GM21447 (cell line): ENCODE measurements around the gene EEF2.

Experiments
- ATAC-seq: cut with Tn5 transposase; IDR thresholded peaks from one replicate; pipeline ENCODE4 v1.9.1; 2021; ENCODE audit not compliant: unreplicated experiment

Gene EEF2

DNA sequence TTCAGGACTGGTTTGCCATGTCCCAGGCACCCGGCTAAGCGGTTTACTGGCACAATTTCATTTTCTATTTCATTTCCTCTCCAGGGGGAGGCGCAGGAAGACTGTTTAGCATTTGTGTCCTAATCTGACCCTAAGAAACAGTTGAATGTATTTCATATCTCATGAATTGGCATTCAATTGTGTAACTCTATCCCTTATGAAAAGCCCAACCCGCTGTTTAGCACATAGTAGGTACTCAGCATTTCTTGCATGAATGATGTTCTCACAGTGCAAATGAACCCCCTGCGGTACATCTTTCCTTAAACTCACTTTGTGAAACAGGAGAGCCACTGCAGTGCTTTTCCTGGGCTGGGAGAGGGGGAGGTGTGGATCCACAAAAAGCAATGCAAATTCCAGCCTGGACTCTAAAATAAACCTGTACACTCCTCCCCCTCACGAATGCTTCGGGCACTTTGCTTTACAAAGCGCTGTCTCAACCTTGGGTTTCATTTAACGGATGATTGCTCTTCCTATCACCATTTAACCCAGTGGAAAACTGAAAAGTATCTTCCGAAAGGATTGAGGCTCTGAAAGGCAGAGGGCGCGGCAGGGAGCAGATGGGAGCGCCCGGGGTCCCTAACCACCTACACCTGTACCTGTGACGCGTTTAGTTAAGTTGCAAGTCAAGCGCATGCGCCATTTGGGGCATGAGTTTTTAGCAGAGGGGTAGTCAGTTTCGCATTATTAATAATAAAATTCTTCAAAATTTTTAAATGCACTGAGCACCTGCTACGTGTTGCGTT is 1.2 kb upstream of the EEF2 start:
- no peak for ATAC-seq

DNA sequence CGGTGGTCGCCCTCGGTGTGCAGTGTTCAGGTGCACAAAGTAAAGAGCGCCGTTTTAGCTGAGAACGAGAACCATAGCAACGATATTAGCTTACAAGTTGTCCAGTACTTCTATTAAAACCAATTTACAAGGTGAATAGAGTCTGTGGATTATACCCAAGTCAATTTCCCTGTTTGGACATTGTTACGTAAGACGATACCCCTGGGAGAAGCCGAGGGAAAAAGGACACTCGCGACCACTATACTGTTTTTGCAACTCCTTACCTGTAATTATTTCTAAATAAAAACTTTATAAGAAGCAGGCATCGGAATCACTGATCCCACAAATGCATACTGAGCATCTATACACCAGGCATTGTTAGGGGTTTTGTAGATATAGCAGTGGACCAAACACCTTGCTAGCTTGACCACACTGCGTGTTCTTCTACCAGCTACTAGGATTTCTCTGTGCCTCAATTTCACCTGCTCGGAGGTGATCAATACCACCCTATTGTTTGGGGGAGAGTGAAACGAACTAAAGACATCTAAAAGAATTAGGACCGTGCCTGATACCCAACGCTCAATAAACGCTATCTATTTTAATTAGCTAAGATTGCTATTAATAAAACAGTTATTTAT is 488 bp upstream of the EEF2 start:
- no peak for ATAC-seq

DNA sequence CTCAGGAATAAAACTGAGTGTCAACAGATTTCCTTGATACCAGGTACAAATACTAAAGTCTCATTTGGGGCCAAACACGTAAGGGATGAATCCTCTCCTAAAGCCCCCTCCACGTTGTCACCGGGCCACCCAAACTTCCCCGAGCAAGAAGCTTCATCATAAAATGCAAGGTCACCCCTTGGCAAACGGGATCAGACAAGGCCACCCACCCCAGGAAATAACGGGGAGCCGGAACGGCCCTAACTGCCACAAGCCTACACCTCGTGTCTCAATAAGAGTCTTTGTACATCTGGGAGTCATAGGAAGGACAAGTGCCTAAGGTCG is 717 bp downstream of the EEF2 start:
- ATAC-seq, result no peak

DNA sequence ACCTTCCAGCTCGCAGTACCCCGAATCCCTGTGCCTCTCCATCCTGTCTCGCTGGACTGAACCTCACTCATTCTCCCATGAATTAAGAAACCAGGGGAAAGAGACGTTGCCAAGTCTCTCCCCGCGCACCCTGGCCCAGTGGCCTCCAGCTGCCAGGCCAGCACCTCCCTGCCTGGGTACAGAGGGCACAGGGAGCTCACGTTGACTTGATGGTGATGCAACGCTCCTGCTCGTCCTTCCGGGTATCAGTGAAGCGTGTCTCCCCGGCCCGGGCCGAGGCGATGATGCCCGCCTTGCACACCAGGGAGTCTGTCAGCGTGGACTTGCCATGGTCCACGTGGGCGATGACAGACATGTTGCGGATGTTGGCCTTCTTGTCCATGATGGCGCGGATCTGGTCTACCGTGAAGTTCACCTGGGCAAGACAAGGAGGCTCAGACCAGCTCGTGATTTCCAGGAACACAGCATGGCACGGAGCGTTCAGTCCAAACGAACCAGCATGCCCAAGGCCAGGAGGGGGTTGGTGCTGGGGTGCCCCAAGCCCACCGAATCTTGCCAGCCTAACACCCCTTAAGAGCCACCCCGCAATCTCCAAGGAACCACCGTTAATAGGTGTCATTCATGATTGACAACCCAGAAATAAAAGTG is 1.2 kb downstream of the EEF2 start:
- no peak for ATAC-seq

DNA sequence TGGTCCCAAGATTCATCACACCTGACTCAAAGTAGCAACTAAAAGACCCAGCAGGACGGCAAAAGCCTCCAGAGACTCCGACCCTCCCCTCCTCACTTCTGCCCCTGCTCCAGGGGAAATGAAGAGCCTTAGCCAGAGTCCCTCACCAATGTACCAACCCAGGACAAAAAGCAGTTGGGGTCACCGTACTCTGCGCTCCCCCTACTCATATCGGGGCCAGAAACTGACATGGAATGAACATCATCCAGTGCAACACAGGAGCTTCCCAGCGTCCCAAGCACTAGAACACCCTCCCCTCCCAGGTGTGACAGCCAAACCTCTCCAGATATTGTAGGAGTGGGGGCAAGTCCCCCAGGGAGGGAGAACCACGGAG is 1.7 kb downstream of the EEF2 start:
- no peak for ATAC-seq

DNA sequence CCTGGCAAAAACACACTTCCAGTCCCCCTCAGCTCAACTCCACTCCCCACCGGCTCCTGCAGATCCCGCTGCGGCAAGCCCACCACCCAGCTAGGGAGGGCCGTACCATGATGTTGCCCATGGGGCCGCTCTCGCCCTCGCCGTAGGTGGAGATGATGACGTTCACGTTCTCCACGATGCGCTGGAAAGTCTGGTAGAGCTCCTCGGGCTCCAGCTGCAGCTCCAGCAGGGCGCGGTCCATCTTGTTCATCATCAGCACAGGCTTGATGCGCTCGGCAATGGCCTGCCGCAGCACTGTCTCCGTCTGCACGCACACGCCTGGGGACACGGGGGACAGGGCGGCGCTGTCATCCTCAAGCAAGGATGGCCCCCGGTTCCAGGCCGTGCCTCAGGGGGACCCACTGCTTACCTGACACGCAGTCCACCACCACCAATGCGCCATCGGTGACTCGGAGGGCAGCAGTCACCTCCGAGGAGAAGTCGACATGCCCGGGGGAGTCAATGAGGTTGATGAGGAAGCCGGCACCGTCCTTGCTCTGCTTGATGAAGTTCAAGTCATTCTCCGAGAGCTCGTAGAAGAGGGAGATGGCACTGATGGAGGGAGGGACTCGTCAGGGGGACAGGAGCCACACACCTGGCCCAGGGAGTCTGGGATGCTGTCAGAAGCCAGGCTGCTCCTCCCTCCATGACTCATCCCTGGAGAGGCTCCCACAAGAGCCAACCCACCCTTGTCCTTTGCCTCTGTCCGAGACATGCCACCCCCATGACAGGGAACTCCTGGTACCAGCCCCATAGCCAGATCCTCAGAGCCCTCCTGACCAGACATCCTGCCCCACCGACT is 2.3 kb downstream of the EEF2 start:
- ATAC-seq, result no peak

DNA sequence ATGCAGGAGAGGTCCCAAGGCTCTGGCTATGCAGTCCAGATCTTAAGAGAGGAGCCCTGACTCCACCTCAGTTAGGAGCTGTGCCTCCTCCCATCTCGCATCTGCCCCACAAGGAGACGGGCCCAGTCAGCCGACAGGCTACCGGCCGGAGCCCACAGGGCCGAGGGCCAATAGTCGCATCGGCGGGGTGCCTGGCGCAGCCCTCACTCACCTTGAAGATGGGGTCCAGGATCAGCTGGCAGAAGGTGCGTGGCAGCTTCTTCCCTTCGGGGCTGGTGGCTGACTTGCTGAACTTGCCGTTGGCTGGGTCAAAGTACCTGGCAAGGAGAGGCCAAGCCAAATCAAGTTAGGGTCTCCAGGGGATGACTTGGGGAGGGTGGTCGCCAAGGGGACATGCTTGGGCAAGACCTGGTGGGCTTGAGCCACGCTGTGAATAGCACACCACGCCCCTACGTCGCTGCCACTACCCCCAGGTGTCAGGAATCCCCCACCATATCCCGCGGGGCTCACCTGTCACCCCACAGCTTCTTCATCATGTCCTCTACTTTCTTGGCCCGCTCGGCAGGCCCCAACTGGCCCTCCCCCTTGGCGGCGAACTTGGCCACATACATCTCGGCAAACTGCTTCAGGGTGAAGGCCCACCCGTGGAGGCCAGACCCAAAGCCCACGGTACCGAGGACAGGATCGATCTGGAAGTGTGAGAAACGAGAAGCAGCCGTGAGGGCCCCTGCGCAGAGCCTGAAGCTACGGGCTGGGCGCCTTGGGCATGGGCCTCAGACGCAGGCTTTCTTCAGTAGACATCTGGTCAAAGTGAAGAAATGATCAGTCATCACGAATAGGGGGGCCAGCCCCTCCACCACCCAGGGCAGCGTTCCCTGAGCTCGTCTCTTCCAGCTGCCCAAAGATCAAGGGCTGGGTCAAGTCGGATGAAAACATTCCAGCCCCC is 3.3 kb downstream of the EEF2 start:
- no peak for ATAC-seq

DNA sequence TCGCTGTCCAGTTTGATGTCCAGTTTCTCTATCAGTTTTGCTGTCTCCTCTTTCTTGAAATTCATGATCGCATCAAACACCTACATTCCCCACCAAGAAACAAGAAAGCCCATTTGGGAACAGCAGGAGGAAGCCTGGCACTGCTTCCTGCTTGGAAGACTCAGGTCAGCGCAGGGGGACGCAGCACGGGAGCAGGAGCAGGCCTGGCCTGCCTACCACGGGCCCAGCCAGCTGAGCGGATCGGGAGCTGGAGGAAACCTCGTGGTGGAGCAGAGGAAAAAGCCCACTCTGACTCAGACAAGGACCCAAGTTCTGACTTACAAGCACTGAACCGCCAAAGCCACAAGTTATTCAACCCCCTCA is 3.9 kb downstream of the EEF2 start:
- ATAC-seq, result no peak

DNA sequence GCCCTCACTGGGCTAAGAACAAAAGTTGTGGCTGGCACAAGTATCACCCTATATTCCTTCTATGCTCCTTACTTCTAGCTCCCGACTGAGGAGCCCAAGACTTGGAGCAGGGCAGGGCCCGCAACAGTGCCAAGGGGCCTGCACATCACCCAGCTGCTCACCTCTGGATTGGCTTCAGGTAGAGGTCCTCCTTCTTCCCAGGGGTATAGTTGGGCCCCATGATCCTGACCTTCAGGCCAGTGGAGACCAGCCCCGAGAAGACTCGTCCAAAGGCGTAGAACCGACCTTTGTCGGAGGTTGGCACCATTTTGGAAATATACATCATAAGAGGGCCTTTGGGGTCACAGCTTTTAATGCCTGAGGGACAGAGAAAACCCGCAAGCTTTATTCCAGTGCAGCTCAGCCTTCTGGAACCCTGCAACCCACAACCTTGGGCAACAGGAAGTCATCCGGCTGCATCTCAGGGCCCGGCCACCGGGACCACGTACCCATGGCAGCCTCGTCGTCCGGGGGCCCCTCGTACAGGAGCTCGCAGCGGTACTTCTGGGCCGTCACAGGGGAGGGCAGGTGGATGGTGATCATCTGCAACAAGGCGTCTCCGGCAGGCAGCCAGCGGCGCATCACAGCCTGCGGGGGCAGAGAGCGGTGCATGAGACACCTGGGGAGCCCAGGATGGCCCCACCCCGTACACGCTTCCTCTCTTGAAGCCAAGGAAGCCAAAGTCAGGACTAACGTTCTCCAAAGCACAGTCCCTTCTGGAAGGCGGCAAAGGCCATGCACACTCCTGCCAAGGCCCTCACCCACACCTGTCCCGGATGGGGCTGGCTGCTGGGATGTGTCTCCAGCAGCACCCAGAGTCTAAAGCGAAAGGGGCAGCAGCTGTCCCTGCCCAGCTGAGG is 4.7 kb downstream of the EEF2 start:
- ATAC-seq, result no peak

DNA sequence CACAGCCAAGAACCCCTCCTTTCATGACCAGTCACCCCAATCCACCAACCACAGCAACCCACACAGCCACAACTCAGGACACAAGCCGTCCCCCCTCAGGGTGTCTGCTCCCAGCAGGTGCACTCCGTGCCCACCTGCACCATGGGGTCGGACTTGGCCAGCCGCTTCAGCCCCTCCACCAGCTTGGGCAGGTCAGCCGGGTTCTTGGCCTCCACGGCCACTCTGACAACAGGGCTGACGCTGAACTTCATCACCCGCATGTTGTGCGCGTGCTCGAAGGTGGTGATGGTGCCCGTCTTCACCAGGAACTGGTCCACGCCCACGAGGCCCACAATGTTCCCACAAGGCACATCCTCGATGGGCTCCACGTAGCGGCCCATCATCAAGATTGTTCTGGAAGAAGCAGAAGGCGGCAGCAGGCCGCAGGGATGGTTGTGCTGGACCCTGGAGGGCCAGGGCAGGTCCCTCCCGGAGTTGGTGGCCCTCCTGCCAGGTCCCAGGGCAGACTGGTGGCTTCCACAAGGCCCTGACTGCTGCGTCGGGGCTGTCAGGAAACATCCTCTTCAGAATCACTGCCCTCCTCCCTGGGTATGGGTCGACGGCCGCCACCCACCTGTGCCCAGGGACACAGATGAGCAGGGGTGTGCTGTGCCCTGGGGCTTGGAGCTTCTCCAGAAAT is 5.5 kb downstream of the EEF2 start:
- ATAC-seq, result no peak

DNA sequence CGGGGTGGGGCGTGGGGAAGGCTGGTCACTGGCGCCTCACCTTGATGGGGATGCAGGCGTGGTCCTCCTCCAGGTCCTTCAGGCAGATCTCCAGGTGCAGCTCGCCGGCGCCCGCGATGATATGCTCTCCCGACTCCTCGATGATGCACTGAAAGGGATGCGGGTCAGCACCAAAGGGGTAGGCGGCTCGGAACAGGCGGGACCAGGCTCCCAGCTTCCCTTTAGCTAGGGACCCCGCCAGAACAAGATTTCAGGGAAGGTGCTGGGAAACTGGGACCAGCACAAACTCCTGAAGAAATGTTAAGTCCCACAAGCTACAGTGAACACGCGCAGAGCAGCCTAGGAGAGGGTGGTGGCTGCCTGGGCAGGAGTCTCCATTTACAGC is 6.0 kb downstream of the EEF2 start:
- no peak for ATAC-seq

DNA sequence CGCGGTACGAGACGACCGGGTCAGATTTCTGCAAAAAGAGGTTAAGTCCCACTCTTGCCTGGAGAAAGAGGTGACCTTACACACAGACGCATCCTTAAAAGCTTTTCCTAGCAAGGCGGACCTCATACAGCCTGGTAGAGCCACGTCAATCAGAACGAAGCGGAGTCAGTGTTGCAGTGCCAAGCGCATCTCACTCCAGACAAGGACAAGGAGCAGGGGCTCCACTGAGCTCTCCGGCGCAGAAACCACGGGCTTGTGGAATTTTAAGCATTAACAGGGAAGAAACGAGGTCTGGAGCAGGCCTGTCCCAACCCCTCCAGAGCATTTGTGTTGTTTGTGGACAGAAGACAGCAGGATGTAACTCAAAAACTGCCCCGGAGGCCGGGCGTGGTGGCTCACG is 7.1 kb downstream of the EEF2 start:
- no peak for ATAC-seq

DNA sequence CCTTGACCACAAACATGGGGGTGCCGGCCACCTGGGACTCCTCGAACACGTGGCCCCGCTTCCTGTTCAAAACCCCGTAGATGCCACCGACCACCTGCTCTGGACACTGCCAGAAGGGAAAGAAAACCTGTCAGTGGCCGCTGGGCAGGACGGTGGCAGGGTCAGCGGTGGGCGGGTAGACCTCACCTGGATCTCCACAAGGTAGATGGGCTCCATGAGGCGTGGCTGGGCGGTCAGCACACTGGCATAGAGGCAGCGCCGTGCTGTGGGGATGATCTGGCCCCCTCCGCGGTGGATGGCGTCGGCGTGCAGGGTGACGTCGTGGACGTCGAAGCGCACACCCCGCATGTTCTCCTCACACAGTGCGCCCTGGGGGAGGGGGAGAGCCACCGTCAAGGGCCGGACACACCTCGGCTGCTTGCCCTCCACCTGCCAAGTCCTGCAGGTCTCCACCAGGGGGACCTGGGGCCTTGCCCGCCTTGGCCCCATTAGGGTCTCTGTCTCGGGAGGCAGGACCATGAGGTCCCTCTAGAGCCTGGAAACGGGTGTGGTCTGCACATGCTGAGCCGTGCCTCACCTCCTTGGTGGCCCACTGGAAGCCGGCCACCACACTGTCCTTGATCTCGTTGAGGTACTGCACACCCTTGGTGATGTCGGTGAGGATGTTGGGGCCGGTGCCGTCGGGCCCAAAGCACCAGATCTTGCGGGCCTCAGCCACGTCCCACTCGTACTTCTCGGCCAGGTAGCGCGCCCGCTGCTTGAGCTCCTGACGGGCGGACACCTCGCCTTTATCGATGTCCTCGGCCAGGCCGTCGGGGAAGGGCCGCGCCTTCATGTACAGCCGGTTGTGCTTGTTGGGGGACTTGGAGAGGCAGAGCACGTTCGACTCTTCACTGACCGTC is 7.8 kb downstream of the EEF2 start:
- ATAC-seq, result no peak

DNA sequence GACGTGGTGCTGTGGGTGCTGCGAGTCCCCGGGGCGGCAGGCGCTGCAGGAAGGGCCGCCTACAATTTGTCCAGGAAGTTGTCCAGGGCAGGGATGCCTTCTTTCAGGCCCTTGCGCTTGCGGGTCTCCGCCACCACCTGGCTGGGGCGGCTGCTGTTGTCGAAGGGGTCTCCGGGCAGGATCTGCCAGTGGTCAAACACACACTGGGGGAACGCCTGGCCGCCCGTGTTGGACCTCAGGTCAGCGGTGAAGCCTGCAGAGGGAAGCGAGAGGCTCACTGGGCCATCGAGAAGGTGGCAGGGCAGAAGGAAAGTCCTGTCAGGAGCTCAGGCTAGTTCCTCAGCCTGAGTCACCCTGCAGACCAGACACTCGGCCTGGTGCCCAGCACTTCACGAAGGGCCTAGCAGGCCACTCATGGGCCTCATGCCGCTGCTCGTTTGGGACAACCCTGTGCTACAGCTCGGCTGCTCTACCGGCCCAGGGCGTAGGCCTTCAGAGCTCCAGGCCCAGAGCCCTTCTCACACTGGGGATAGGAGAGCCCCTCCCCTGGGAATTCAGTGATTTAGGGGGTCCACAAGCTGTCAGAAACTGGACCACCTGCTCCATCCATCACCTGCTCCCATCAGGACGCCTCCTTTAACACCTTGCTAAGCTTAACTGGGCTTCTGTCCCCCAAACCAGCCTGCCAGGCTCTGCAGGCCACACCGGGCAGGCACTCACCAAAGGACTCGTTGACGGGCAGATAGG is 8.6 kb downstream of the EEF2 start:
- ATAC-seq, result no peak

DNA sequence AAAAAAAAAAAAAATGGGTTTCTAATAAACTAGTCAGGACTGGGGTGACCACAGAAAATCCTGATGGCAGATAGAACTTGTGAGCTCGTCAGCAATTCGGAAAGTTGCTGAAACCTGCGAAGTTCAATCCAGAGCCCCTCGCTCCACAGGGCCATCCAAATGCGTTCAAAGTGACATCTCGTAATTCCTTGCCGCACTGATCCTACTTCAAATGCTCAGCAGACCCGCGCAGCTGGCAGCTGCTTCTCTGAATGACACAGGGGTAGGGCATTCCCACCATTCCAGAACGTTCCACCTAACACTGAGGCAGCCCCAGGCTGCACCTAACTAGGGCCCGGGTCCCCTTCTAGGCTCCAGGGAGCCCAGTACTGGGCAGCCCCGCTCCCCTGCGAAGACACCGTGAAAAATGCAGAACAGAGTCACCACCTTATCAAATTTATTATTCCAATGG is 9.6 kb downstream of the EEF2 start:
- no peak for ATAC-seq

DNA sequence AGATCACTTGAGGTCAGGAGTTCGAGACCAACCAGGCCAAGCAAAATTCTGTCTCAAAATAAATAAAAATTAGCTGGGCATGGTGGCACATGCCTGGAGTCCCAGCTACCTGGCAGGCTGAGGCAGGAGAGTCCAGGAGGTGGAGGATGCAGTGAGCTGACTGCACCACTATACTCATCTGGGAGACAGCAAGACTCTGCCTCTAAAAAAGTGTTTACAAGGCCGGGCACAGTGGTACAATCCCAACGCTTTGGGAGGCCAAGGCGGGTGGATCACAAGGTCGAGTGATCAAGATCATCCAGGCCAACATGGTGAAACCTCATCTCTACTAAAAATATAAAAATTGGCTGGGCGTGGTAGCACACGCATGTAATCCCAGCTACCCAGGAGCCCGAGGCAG is 10.1 kb downstream of the EEF2 start:
- ATAC-seq, result no peak
